Lower lobe of right lung (tissue), 2 donors: ENCODE measurements around the gene NT5C3B. TPM values are rescaled to one million over a fixed set of nuclear protein-coding genes. Genes with fewer than 3 reads are reported as not detected.
"Not testable (repeated sequence)": the region's sequence is repeated elsewhere in the genome, so short reads cannot be mapped to it uniquely, and the experiment has no call there.

Experiments
- ATAC-seq, 2 donors: fragments of 200-7000 bp; cut with Tn5 transposase; one replicate each; pipeline ENCODE4 v1.9.1; 2020 to 2022; ENCODE audit warnings: mild to moderate bottlenecking in 2 of 2, moderate library complexity in 2 of 2
- DNase-seq: peaks from one replicate; pipeline ENCODE4 v3.0.0-alpha.2; 2020
- H3K27ac ChIP-seq: fragments of 200-600 bp; one replicate; pipeline ENCODE4 v1.8.0; 2022
- H3K27me3 ChIP-seq: fragments of 200-600 bp; one replicate; pipeline ENCODE4 v1.8.0; 2022; ENCODE audit warnings: low read depth
- H3K36me3 ChIP-seq: fragments of 200-600 bp; one replicate; pipeline ENCODE4 v1.8.0; 2022; ENCODE audit warnings: mild to moderate bottlenecking
- H3K4me1 ChIP-seq: fragments of 200-600 bp; one replicate; pipeline ENCODE4 v1.8.0; 2022
- H3K4me3 ChIP-seq: fragments of 200-600 bp; one replicate; pipeline ENCODE4 v1.8.0; 2022; ENCODE audit warnings: mild to moderate bottlenecking
- H3K9me3 ChIP-seq: fragments of 200-600 bp; one replicate; pipeline ENCODE4 v1.8.0; 2022
- CTCF ChIP-seq: fragments of 200-600 bp; IDR thresholded peaks from one replicate; pipeline ENCODE4 v1.8.0; 2022; ENCODE audit warnings: antibody characterized with exemption, mild to moderate bottlenecking
- intact Hi-C: fragments of 100-400 bp; cut with DNase I; formaldehyde crosslinking; loops from one replicate; pipeline ENCODE4 v1.11.0; 2022
- total RNA-seq: library from RNA; stranded (reverse); fragmentation: NEBNext Ultra II Directional; extraction: Animal tissue kit (Norgen Biotek cat#: 25700); gene quantifications from one replicate; pipeline ENCODE4 v1.2.1, GENCODE V29; 2021
- donor health status: DM: no; HTN: yes; CAD: no; lungs with severe emphysema.

The NT5C3B gene
- total RNA-seq, 1 donor from 2014 or later: 32.0 TPM

- no peak for TF ChIP-seq CTCF
- Histone ChIP-seq H3K36me3 (peaks cover 28% of the 10 kb centered on the region), H3K27ac (no peak overlapping the region), H3K27me3 (no peaks in the 10 kb centered on the region), H3K4me1 (peaks cover 7% of the 10 kb centered on the region), H3K9me3 (no peaks in the 10 kb centered on the region), H3K4me3 (no peak overlapping the region)
- DNase-seq (no peak), ATAC-seq (no peak)
- intact Hi-C loops: no loop called here
These were observed 13.4 kb upstream of the NT5C3B start for GRCh38 chr17:41849251-41849990.

GRCh38 chr17:41848788-41849187 lies 12.8 kb upstream of the NT5C3B start:
- Histone ChIP-seq H3K4me3 (no peak overlapping the region), H3K27ac (no peak overlapping the region), H3K4me1 (peaks cover 7% of the 10 kb centered on the region), H3K9me3 (no peaks in the 10 kb centered on the region), H3K27me3 (no peaks in the 10 kb centered on the region), H3K36me3 (peaks cover 22% of the 10 kb centered on the region)
- no peak for DNase-seq
- ATAC-seq: no peak
- no peak for TF ChIP-seq CTCF
- intact Hi-C loops: no loop called here

GRCh38 chr17:41844971-41845370 lies 8.9 kb upstream of the NT5C3B start:
- Histone ChIP-seq H3K4me1 (no peaks in the 10 kb centered on the region), H3K27ac (no peak overlapping the region), H3K27me3 (no peaks in the 10 kb centered on the region), H3K36me3 (peaks cover 5% of the 10 kb centered on the region), H3K4me3 (no peak overlapping the region), H3K9me3 (no peaks in the 10 kb centered on the region)
- ATAC-seq (no peak), DNase-seq (no peak)
- intact Hi-C loops: no loop called here
- TF ChIP-seq CTCF: no peak

GRCh38 chr17:41840781-41841180 lies 4.7 kb upstream of the NT5C3B start:
- intact Hi-C loops: not testable (repeated sequence)

GRCh38 chr17:41839448-41839847 lies 3.4 kb upstream of the NT5C3B start:
- H3K4me3 ChIP-seq, H3K9me3 ChIP-seq, H3K27ac ChIP-seq, ATAC-seq, intact Hi-C loops, DNase-seq, H3K36me3 ChIP-seq, H3K27me3 ChIP-seq: not testable (repeated sequence)
- H3K4me1 ChIP-seq: peaks cover 17% of the 10 kb centered on the region

More at GRCh38 chr17:41840781-41841180, 4.7 kb upstream of the NT5C3B start:
- H3K4me1 ChIP-seq, H3K27me3 ChIP-seq, DNase-seq, H3K36me3 ChIP-seq, H3K9me3 ChIP-seq, ATAC-seq, H3K4me3 ChIP-seq, H3K27ac ChIP-seq: not testable (repeated sequence)

GRCh38 chr17:41837761-41838538 lies 1.9 kb upstream of the NT5C3B start, which contains the start of gene KLHL10:
Gene KLHL10 (plus strand): TSS chr17:41837825. CDS start chr17:41837933, 108 bp downstream.
- Histone ChIP-seq H3K36me3 (no peaks in the 10 kb centered on the region), H3K4me1 (peaks cover 17% of the 10 kb centered on the region), H3K27me3 (no peaks in the 10 kb centered on the region), H3K9me3 (no peaks in the 10 kb centered on the region), H3K4me3 (peak within 1 kb of the TSS; percentile 97), H3K27ac (no peak within 1 kb of the TSS)
- no peak for ATAC-seq
- intact Hi-C loops: no loop called here
- no peak for TF ChIP-seq CTCF
- no peak for DNase-seq
